Type B pancreatic cell (in vitro differentiated cells): Measurements from ENCODE around the gene MAVS. TPM values are rescaled to one million over a fixed set of nuclear protein-coding genes. Genes with fewer than 3 reads are reported as not detected.
A peak's percentile ranks its signal among the peaks of the same experiment; 100 is the strongest.
"Not testable (repeated sequence)": the region's sequence is repeated elsewhere in the genome, so short reads cannot be mapped to it uniquely, and the experiment has no call there.

Source experiments
- DNase-seq: peaks from one replicate; pipeline ENCODE4 v3.0.0; 2021; ENCODE audit warnings: mixed read lengths; ENCODE audit not compliant: unreplicated experiment; ENCODE audit errors: extremely low spot score
- H3K27ac Mint-ChIP-seq: 2 replicates; pipeline ENCODE4 v1.8.0; 2021; ENCODE audit warnings: mild to moderate bottlenecking, mixed read lengths
- H3K27me3 Mint-ChIP-seq: 2 replicates; pipeline ENCODE4 v1.8.0; 2021; ENCODE audit warnings: mixed read lengths
- H3K36me3 Mint-ChIP-seq: 2 replicates; pipeline ENCODE4 v1.8.0; 2021; ENCODE audit warnings: mixed read lengths
- H3K4me1 Mint-ChIP-seq: one replicate; pipeline ENCODE4 v1.8.0; 2021; ENCODE audit warnings: mixed read lengths; ENCODE audit not compliant: unreplicated experiment
- H3K4me3 Mint-ChIP-seq: 2 replicates; pipeline ENCODE4 v1.8.0; 2021; ENCODE audit warnings: mild to moderate bottlenecking, mixed read lengths
- H3K9me3 Mint-ChIP-seq: 2 replicates; pipeline ENCODE4 v1.8.0; 2021; ENCODE audit warnings: mixed read lengths
- total RNA-seq: library from RNA; stranded (reverse); gene quantifications from 2 replicates; pipeline ENCODE4 v1.2.1, GENCODE V29; 2021; ENCODE audit warnings: low replicate concordance
- TF ChIP-seq, protein P1 (sequence below): fragments of 200-600 bp; sonication (generic); conservative IDR thresholded peaks from 2 replicates; pipeline ENCODE4 v1.5.0; 2021; ENCODE audit warnings: antibody characterized with exemption, mild to moderate bottlenecking

The MAVS gene
- total RNA-seq, 1 donor from 2014 or later = 44.5 TPM

DNA sequence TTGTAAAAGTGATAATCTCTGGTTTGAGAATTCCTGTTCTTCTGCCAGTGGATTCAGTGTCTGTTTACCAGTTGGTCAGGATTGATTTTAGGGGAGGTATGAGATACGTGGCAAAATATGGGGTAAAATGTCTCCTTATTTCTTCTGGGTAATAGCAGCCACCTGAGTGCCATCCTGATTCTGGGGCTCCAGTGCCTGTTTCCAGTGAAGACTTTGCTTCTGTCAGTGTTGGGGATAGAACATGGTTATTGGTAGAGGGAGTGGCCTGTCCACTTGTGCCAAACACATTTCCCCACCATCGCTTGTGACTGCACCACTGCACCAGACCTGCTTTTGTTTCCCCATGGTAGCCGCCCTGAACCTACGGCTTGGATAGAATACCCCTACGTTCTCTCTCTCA, 58.2 kb downstream of the MAVS start:
- Mint-ChIP-seq H3K4me1 (peaks cover 30% of the 10 kb centered on the region), H3K27ac (no peak overlapping the region)
- TF ChIP-seq, protein P1, sequence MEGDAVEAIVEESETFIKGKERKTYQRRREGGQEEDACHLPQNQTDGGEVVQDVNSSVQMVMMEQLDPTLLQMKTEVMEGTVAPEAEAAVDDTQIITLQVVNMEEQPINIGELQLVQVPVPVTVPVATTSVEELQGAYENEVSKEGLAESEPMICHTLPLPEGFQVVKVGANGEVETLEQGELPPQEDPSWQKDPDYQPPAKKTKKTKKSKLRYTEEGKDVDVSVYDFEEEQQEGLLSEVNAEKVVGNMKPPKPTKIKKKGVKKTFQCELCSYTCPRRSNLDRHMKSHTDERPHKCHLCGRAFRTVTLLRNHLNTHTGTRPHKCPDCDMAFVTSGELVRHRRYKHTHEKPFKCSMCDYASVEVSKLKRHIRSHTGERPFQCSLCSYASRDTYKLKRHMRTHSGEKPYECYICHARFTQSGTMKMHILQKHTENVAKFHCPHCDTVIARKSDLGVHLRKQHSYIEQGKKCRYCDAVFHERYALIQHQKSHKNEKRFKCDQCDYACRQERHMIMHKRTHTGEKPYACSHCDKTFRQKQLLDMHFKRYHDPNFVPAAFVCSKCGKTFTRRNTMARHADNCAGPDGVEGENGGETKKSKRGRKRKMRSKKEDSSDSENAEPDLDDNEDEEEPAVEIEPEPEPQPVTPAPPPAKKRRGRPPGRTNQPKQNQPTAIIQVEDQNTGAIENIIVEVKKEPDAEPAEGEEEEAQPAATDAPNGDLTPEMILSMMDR = no peak

DNA sequence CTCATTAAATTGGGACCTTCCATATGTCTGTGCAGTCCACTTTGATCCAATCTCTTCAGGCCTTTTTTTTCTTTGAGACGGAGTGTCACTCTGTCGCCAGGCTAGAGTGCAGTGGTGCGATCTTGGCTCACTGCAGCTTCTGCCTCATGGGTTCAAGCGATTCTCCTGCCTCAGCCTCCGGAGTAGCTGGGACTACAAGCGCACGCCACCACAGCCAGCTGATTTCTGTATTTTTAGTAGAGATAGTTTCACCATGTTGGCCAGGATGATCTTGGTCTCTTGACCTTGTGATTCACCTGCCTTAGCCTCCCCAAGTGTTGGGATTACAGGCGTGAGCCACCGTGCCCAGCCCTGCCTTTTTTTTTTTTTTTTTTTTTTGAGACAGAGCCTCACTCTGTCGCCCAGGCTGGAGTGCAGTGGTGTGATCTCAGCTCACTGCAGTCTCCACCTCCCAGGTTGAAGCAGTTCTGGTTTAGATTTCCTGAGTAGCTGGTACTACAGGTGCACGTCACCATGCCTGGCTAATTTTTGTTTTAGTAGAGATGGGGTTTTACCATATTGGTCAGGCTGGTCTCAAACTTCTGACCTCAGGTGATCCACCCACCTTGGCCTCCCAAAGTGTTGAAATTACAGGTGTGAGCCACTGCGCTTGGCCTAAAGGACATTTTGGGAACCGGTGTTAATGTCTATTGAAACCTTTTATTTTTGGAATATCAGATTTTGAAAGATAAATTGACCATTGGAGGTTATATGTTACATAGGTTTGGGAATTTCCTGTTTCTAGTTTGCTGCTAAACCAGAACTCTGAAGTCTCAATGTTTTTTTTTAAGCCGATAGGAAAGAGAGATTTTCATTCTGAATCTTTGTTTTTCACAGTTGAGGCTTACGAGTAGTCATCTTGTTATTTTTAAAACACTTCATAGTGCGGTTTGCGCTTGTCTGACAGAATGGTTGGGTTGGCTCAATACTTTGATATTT, 60.4 kb downstream of the MAVS start:
- not testable (repeated sequence) for DNase-seq, H3K27ac Mint-ChIP-seq, H3K27me3 Mint-ChIP-seq, H3K9me3 Mint-ChIP-seq, H3K4me3 Mint-ChIP-seq
- Mint-ChIP-seq H3K4me1 (peaks cover 15% of the 10 kb centered on the region), H3K36me3 (peaks cover 25% of the 10 kb centered on the region)

More for the DNA sequence above, 58.2 kb downstream of the MAVS start:
- H3K27me3 Mint-ChIP-seq = no peaks in the 10 kb centered on the region
- peaks cover 12% of the 10 kb centered on the region for H3K36me3 Mint-ChIP-seq
- no peaks in the 10 kb centered on the region for H3K9me3 Mint-ChIP-seq
- peak overlapping the region; percentile 28 for H3K4me3 Mint-ChIP-seq
- no peak for DNase-seq

DNA sequence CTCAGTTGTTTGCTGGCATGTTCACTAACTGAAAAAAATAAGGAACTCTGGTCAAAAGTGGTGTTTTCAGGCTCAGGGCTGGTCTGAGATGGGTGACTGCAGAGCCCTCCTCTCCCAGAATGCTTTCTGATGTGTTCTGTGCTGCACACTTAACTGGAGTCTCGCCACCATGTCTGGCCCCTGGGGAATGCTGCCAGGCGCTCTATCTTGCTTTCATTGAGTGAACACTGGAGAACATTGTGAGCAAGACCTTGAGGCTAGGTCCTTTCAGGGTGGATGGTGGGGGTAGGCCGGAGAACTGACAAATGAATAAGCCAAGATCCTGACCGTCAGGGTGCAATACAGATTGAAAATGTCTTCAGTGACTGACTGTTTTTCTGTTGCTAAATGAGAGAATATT, 62.0 kb downstream of the MAVS start:
- Mint-ChIP-seq H3K36me3 (peaks cover 37% of the 10 kb centered on the region), H3K27me3 (no peaks in the 10 kb centered on the region), H3K4me1 (peaks cover 11% of the 10 kb centered on the region), H3K9me3 (no peaks in the 10 kb centered on the region), H3K4me3 (no peak overlapping the region), H3K27ac (no peak overlapping the region)
- no peak for DNase-seq
- TF ChIP-seq, protein P1 = no peak

DNA sequence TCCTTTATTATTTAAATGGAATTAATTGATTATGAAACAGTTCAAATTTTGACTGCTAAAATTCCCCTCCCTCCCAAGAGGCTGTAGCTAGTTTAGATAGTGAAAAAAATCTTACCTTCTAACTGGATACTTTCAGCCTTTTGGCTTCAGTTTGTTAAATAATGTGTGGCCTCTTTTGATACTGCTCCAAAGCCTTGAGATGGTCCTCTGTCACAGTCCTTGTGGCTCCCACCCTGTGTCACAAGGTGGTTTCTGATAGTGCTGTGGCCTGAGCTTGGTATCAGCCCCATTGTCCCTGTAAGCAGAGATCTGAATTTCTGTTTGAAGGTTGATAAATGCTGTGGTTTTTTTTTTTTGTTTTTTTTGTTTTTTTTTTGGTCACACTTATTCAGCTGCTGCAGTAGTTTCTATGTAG, 63.3 kb downstream of the MAVS start:
- no peaks in the 10 kb centered on the region for H3K9me3 Mint-ChIP-seq
- H3K27ac Mint-ChIP-seq = peak overlapping the region; percentile 68
- H3K4me1 Mint-ChIP-seq = peaks cover 6% of the 10 kb centered on the region
- H3K27me3 Mint-ChIP-seq = no peaks in the 10 kb centered on the region
- no peak for DNase-seq
- TF ChIP-seq, protein P1 = no peak
- no peak overlapping the region for H3K4me3 Mint-ChIP-seq
- H3K36me3 Mint-ChIP-seq = peaks cover 46% of the 10 kb centered on the region

DNA sequence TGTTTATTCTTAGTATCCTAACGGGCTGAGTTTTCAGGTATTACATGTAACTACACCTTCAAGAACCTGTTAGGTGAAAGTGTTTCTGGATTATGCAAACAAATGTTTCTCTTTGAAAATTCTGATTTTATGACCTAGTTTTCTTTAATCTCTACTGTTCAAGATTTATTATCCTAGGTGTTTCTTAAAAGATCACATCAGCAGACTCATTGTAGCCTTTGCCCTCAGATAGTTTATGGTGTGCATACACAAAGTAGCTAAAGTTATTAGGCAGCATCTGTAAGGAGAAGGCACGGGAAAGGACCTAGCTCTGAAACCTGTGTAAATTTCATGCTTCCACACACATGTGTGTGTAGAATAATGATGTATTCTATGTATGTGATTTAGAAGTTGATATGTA, 64.2 kb downstream of the MAVS start:
- DNase-seq = no peak
- TF ChIP-seq, protein P1 = no peak
- H3K27ac Mint-ChIP-seq = peak overlapping the region; percentile 68
- peaks cover 55% of the 10 kb centered on the region for H3K36me3 Mint-ChIP-seq
- peaks cover 4% of the 10 kb centered on the region for H3K4me1 Mint-ChIP-seq
- no peaks in the 10 kb centered on the region for H3K9me3 Mint-ChIP-seq
- H3K4me3 Mint-ChIP-seq = no peak overlapping the region
- H3K27me3 Mint-ChIP-seq = no peaks in the 10 kb centered on the region

DNA sequence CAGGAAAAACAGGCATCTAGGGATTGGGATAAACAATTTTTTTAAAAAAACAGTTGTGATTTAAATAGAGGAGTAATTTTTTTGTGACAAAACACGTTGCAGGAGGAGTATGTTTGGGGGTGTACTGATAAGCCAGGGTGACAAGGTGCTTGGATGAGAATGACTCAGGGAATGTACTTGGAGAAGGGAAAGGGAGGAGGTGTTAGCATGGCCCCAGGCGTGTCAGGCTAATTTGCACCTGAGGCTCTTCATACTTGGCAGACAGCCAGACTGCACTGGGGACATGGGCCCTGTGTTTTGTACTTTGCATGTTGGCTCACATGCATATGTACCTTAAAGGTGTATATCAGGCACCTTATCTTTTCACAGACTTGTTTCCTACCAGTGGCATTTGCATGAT, 65.3 kb downstream of the MAVS start:
- H3K27ac Mint-ChIP-seq = peak overlapping the region; percentile 48
- H3K27me3 Mint-ChIP-seq = no peaks in the 10 kb centered on the region
- no peak for DNase-seq
- no peaks in the 10 kb centered on the region for H3K9me3 Mint-ChIP-seq
- peaks cover 4% of the 10 kb centered on the region for H3K4me1 Mint-ChIP-seq
- TF ChIP-seq, protein P1 = no peak
- H3K4me3 Mint-ChIP-seq = no peak overlapping the region
- H3K36me3 Mint-ChIP-seq = peaks cover 56% of the 10 kb centered on the region
